Lung microvascular endothelial cell (primary cell): ENCODE measurements around the gene CCDC9B. TPM values are rescaled to one million over a fixed set of nuclear protein-coding genes. Genes with fewer than 3 reads are reported as not detected.

Experiments
- DNase-seq, 2 donors: peaks; one replicate each; pipeline versions ENCODE4 v3.0.0 to v3.0.0-alpha.2; 2010; ENCODE audit warnings: low read depth in 2 of 2
- total RNA-seq: library from RNA; depleted of rRNA; stranded (reverse); fragments of >200 nt; gene quantifications from 2 replicates; pipeline ENCODE4 v1.2.1, GENCODE V29; 2014

Gene CCDC9B
- total RNA-seq, 1 donor from 2014 or later = 11.1 TPM

DNA sequence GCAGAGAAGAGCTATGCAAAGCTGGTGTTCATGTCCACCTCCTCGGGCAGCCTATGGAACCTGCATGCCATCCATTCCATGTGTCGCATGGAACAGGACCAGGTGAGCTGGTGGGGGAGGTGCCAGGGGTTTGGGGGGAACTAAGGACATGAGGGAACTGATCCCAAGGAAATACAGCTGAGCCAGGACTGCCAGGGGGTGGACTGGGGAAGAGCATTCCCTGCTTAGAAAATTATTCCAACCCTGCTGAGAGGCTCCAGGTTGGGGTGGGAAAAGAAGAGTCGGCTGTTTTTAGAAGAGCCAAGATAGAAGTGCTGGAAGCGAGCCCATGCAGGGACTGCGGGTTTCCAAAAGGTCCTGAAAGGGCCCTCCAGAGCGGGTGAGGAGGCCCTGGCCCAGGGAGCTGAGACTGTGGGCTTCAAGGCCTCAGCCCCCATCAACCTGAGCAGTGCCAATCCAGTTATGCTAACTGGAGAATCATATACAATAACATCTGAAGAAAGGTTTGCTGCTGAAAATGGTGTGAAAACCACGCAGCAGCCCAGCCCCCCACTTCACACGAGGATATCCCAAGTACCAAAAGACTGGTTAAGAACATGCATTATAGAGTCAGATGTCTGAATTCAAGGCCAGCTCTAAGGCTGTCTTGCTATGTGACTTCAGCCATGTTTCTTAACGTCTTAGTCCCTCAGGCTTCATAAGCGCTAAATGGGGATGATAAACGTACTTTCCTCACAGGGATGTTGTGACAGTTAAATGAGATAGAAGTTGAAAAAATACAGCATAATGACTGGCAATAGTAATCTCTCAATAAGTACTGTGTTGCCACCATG lies 25.1 kb upstream of the CCDC9B start:
- DNase-seq = no peak

DNA sequence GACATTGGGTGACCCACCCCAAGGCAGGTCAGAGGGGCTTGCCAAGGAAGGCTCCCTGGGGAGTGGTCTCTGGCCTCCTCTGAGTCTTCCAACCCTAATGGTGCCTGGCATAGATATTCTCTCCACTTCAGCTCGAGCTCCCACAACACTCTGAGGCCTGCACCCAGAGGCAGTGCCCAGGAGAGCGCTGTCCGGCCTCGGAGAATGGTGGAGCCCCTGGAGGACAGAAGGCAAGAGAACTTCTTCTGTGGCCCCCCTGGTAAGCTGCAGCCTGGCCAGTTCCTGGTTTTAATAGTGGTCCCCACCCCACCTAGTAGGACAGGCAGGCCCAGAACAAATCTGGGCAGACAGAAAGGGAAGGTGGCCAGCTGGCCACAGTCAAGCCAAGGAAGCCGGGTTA lies 24.3 kb upstream of the CCDC9B start:
- no peak for DNase-seq

DNA sequence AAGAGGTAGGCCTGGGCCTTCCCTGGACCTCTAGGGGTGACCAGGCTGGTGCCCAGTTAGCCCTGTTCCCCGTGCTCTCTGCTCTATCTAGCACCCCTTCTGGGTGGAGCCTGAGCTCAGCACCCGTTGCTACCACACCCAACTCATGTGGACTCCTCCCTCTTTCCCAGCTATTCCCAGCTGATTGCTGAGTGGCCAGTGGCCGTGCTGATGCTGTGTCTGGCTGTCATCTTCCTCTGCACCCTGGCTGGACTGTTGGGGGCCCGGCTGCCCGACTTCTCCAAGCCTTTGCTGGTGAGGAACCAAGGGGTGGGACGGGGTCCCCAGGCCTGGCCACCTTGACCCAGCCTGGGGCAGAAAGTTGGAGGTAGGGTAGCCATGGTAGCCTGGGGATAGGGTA lies 23.5 kb upstream of the CCDC9B start:
- DNase-seq = no peak

DNA sequence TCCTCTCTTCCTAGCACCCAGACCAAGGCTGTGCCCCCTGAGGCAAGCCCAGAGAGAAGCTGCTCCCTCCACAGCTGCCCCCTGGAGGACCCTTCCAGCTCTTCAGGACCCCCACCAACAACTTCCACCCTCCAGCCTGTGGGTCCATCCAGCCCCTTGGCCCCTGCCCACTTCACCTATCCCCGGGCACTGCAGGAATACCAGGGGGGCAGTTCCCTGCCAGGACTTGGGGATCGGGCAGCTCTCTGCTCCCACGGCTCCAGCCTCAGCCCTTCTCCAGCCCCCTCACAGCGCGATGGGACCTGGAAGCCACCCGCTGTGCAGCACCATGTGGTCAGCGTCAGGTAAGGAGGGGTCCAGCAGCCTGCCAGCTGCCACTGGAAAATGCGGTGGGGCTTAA lies 22.9 kb upstream of the CCDC9B start:
- no peak for DNase-seq

DNA sequence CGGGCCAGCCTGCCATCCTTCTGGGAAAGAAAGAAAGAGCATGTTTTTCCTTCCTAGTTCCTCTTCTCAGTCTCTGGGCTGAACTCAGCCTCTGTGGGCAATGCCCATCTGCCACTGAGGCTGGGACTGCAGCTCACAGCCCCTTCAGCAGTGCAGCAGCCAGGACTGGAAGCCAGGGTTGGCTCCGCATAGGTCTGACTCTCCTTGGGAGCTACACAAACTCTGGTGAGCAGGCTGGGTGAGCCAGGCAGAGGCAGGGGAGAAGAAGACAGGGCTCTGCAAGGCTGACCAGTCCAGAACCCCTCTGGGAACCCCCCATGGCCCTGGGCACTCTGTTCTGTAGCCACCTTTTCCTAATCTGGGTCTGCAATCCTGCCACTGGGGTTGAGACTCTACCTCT lies 20.9 kb upstream of the CCDC9B start:
- DNase-seq = no peak

DNA sequence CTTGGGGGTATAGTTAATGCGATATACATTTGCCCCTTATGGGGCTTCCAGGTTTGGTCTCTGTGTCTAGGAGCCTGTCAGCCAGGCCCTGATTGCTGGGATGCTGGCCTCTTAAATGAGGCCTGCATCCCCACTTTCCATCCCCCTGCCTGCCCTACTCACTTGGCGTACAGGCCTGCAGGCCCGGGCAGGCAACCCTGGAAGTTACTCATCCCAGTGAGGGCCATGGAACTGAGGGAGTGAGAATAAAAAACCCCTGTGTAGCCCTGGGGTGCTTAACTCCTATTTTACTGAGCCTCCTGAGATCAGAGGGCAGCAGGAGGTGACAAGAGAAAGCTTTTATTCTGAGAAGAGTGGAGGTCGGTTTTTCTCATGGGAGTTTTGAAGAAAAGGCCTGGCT lies 19.3 kb upstream of the CCDC9B start:
- DNase-seq = no peak

DNA sequence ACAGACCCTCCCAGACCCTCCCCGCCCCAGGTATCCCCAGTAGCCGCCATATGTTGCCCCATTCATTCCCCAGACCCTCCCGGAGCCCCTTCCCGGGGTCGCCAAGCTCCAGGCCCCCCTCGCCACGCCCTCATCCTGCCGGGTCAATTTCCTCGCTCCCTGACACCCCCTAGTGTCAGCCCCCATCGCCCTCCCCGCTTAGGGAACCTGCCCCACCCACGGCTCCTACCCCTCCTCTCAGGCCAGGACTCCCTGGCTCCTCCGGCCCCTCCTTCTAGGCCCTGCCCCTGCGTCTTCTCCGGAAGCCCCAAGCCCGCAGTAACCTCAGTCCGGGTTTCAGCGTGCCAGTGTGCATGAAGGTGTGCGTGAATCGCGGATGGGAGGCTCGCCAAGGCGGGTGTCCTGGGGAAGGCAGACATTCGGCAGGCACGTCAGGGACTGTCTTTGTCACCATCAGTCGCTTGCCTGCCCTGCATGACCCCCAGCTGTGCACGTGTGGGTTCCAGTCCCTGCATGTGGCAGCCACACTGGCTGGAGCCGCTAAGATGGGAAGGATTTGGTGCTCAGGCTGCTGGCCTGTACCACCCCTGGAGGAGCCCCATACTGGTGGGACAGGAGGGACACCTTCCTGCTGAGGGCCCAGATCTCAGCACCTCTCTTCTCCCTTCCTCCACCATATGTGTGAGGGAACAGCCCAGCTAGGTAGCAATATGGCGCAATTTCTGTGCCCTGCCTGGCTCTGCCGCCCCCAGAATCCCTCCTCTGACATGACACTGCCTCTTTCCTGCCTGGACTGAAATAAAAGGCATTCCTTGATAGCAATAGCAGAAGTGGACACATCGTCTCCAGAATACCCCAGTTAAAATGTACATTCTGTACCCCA lies 18.0 kb upstream of the CCDC9B start:
- DNase-seq = no peak

DNA sequence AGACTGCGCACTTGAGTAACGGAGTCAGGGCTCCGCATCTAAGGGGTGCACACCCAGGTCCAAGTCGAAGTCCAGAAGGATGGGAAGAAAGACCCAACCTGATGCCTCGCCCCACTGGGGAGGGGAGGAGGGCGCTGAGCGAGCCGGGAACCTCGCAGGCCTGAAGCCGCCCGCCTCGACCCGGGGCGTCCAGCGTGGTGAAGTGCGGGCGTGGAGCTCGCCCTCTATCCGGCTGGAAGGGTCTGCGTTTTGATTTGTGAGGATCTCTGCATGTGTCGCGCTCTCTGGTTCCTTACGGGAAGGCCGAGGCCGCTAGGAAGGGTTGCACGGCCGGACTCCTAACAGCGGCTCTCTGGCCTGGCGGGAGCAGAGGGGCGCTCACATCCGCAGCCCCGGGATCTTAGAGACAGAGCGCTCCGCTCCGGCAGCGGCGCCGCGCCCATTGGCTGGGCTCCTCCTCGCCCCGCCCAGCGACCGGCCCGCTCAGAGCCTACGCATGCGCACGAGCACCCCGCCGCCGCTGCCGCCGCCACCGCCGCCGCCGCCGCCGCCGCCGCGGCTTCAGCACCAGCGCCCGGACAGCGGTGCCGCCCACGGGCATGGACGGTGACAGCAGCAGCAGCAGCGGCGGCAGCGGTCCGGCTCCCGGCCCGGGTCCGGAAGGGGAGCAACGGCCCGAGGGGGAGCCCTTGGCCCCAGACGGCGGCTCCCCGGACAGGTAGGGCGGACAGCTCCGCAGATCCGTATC lies 17.2 kb upstream of the CCDC9B start, which contains the start of gene DISP2:
TSS of gene DISP2 (plus strand) at position 497 of the 748 bp plus-strand sequence. CDS start at position 600, 103 bp downstream.
- peak; percentile 79 to 84 for DNase-seq

DNA sequence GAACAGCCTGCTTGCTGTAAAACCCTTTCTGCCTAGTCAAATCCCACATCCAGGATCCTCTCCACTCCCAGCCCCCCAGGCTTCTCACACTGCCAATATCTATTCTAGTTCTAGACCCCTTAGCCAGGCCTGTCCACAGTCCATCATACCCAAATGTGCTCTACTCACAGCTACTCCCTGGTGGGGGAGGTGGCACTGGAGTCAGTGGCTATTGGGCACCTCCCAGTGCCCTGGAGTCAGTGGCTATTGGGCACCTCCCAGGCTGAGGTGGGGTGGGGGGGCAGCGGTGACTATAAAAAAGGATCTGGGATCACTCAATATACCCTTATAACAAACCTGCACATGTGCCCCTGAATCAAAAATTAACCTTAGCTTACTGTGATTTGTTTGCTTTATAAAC lies 16.5 kb upstream of the CCDC9B start:
- DNase-seq = no peak

DNA sequence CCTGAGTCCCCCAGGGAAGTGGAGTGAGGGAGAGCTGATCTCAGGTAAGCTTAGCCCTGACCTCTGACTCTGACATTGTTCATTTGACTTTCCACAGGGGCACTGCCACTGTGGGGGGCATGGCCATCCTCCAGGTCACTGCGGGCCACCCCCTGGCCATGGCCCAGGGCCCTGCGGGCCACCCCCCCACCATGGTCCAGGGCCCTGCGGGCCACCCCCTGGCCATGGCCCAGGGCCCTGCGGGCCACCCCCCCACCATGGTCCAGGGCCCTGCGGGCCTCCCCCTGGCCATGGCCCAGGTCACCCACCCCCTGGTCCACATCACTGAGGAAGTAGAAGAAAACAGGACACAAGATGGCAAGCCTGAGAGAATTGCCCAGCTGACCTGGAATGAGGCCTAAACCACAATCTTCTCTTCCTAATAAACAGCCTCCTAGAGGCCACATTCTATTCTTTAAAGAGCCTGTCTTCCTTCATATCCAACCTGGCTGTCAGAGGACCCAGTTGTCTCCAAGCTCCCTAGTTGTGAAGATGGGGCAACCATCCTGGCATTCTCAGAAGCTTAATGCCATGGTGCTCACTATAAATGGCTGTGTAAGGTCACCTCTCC lies 15.3 kb upstream of the CCDC9B start:
- no peak for DNase-seq

DNA sequence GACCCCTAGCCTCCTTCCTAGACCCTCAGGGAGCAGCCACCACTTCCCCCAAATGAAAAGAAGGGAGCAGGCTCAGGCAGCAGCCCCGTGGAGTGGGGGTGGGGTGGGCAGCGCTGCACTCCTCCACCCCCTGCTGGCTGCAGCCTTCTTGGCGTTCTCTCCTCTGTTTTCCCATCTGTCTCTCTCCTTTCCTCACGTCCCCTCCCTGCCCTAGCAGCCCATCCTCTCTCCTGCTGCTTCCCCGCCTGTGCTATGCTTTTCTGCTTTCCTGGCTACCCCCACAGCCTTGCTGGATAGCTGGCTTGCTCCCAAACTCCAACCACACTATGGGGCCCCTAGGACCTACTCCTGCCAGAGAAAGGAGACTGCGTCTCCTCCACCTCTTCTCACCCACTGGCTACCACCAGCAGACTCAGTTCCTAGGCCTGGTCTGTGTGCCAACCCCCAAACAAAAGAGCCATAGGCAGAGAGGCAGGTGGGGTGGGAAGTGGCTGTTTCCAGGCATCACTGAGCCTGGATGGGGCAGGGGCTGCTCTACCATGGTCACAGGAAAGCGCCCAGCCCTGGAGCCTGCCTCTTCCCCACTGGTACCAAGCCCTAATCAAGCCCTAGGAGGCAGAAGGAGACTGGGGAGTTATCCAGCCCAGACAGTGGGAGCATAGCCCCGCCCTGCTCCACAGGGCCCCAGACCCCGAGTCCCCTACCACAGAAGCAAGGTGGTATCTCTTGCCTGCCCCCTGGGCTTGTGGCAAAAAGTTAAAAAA lies 13.9 kb upstream of the CCDC9B start:
- peak; percentile 27 to 46 for DNase-seq

DNA sequence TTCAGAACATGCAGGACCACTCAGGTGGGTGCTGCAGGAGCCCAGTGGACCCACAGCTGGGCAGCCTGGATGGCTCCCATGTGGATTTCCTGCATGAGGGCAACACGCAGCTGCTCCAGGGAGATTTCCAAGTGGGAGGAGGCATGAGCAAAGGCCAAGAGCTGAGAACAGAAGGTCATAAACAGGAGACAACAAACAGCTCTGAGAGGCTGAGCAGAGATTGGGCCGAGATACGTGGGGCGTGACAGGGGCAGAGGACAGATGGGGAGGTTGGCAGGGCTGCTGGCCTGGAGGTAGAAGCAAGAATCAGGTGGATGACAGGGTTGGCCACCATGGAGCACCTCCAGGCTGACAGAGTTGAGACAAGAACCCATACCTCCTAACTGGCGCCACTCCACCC lies 13.0 kb upstream of the CCDC9B start:
- no peak for DNase-seq

DNA sequence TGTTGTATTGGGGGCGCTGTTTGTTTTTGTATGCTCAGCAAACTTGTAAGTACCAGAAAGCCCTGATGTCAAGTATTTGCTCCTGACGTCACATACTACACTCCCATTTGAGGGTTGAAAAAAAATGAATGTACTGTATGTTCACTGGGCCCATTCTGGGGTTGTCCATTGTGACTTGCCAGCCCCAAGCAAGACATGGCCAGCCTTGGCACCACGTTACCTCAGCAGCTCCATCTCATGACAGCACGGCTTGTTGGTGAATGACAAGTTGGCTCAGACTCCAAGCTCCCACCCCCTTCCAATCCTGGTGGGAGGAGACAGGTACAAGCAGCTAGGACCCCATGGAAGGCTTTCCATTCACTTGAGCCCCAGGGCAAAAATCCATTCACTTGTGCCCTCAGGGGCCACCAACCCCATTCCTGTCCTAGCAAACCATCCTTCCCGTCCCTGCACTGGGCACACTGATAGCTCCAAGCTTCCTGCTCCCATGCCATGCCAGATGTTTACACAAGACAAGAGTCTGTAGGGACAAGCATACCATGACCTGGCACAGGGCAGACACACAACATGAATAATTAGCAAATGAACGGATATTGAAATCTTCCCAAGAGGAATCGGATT lies 11.7 kb upstream of the CCDC9B start:
- no peak for DNase-seq

DNA sequence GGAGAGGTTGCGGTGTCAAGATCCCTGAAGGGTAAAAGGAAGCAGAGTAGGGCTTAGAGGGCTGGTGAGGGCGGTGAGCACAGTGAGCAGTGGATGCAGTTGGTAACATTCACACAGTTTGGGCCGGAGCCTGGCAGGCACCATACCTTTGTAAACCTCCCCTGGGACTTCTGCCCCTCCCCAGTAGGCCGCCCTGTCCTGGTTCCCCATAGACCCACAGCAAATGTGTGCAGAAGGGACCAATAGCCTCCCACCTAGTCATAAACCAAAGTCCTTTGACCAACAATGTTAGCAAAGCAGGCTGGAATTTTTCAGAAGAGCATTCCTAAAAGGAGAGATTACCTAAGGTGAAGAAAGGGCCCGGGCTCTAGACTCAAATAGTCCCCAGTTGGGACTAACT lies 8.4 kb upstream of the CCDC9B start:
- DNase-seq = no peak

DNA sequence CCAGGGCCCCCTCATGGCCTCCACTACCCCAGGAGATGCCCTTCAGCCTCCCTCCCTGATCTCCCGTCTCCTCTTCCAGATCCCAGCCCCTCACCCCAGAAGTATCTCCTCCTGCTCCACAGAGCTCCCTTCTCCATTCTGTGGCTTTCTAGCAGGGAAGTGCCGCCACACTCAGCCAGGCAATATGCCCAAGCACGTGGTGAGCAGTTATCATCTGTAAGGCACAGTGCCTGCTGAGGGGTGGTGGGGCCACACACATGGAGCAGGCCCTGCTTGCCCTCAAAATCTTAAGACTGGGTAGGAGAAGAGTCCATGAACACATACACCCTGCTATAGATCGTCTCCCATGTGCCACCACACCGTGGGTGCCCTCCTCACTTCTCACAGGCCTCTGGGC lies 7.7 kb upstream of the CCDC9B start:
- DNase-seq = no peak

DNA sequence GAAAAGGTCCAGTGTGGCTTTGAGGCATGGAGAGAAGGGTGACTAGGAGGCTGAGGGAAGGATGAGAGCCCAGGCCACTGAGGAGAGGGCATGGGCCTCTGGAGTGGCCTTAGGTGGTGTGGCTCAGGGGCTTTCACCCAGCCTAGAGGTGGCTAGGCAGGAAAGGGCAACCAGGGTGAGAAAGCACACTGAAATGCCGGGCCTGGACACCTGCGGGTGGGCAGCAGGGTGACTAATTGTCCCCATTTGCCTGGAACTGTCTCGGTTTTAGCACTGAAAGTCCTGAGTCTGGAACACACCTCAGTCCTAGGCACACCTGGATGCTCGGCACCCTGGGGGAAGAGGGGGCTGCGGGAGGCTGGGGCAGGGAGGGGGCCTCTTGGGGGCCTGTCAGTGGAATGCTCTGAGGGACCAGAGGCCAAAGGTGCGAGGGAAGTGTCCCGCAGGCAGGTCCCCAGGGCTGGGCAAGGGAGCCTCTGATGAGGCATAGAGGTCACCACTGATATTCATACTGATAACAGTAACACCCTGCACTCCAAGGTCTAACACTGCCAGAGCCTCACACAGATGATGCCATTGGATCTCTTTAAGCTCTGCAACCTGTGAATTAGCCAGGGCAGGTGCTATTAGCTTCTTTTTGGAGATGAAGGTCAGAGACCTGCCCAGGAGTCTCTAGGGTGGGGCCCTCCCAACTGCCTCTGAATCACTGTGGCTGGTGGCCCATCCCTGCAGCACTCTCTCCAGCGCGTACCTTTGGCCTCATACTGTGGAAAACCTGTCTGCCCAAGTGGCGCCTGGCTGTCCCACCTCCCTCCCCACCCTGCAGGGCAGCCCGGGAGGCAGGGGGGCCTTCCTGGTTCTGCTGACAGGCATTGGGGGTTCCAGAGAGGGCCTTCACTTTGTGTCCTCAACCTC lies 7.1 kb upstream of the CCDC9B start:
- DNase-seq = no peak

DNA sequence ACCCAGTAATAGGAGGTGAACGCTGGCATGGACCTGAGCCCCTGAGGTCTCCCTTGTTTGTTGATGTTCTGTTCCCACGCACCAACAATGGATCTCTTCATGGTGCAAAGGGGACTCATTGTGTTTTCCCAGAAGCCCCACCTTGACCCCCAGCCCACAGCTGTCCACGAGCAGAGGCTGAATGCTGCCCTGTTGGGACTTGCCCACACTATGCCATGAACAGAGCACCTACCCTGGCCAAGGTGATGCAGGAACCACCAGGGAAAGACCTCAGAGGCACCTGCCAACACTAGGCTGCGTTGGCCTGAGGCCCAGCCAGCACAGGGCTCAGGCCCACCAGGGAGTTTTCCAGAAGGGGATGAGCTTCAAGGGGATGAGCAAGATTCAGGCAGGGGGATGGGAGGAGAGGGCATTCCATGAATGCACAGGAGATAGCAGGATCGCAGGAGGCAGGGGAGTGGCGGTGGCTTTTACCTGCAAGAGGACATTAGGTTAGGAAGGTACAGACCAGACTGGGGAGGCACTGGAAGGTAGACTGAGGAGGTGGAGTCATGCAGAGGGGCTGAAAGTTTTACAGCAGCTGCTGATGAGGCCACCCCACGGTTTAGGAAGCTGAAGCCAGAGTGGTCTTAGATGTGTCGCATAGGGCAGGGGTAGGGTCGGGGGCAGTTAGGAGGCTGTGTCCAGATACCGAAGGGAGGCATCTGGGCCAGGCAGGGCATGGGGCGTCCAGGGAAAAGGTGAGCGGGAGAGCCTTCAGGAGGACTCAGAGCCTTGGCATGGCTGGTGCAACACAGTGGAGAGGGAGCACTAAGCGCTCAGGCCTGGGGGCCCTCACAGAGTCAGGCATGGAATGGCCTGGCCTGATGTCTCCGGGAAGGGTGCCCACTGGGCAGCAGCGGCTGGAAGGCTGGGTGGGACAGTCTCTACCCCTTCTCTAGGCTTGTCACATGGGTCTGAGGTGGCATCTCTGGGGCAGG lies 6.1 kb upstream of the CCDC9B start:
- DNase-seq = no peak
